Left lobe of liver (tissue), 2 donors: ENCODE results near the gene ITGA3. TPM values are rescaled to one million over a fixed set of nuclear protein-coding genes. Genes with fewer than 3 reads are reported as not detected.
A peak's percentile ranks its signal among the peaks of the same experiment; 100 is the strongest.

Source experiments
- ATAC-seq: fragments of 200-7000 bp; cut with Tn5 transposase; one replicate; pipeline ENCODE4 v1.9.1; 2020; ENCODE audit warnings: mild to moderate bottlenecking, moderate library complexity
- DNase-seq: peaks from one replicate; pipeline ENCODE4 v3.0.0-alpha.2; 2020; ENCODE audit warnings: low spot score
- total RNA-seq: library from RNA; stranded (reverse); gene quantifications from one replicate; pipeline ENCODE4 v1.2.1, GENCODE V29; 2021
- donor health status: DM: no; HTN: no; CAD: no; lungs with moderate emphysema.
- donor health status: DM: no; HTN: yes; CAD: no.

Gene ITGA3
- total RNA-seq: 2.7 TPM

- ATAC-seq: peak; percentile 58
- DNase-seq: peak; percentile 54
Measured at GRCh38 chr17:50055426-50056216, at the start of gene ITGA3. ITGA3 (plus strand) TSS chr17:50056110; CDS start chr17:50056440, 330 bp downstream.

GRCh38 chr17:50009282-50009681 is 46.6 kb upstream of the ITGA3 start:
- no peak for DNase-seq
- ATAC-seq: no peak

- ATAC-seq (no peak), DNase-seq (no peak)
Measured at GRCh38 chr17:50013079-50013478, 42.8 kb upstream of the ITGA3 start.

GRCh38 chr17:50014471-50015088 is 41.3 kb upstream of the ITGA3 start:
- DNase-seq (no peak), ATAC-seq (no peak)

GRCh38 chr17:50015146-50015545 is 40.8 kb upstream of the ITGA3 start:
- DNase-seq (no peak), ATAC-seq (no peak)

GRCh38 chr17:50018909-50019308 is 37.0 kb upstream of the ITGA3 start:
- ATAC-seq (no peak), DNase-seq (no peak)

- no peak for DNase-seq
- ATAC-seq: no peak
Measured at GRCh38 chr17:50020841-50021599, 34.9 kb upstream of the ITGA3 start.

GRCh38 chr17:50021681-50022370 is 34.1 kb upstream of the ITGA3 start:
- DNase-seq (no peak), ATAC-seq (no peak)

- DNase-seq (no peak), ATAC-seq (no peak)
Measured at GRCh38 chr17:50022463-50023130, 33.3 kb upstream of the ITGA3 start.

- no peak for ATAC-seq
- DNase-seq: no peak
Measured at GRCh38 chr17:50023520-50023919, 32.4 kb upstream of the ITGA3 start.

GRCh38 chr17:50024808-50025207 is 31.1 kb upstream of the ITGA3 start:
- DNase-seq (no peak), ATAC-seq (no peak)

- DNase-seq: no peak
- ATAC-seq: no peak
Measured at GRCh38 chr17:50026046-50026675, 29.7 kb upstream of the ITGA3 start.

- peak; percentile 96 for ATAC-seq
- peak; percentile 78 for DNase-seq
Measured at GRCh38 chr17:50026837-50027171, 29.1 kb upstream of the ITGA3 start.

- ATAC-seq (peak; percentile 51), DNase-seq (no peak)
Measured at GRCh38 chr17:50027172-50027880, 28.6 kb upstream of the ITGA3 start.

- DNase-seq (no peak), ATAC-seq (no peak)
Measured at GRCh38 chr17:50027881-50028735, 27.8 kb upstream of the ITGA3 start.

GRCh38 chr17:50028736-50029120 is 27.2 kb upstream of the ITGA3 start:
- ATAC-seq: no peak

GRCh38 chr17:50029185-50029584 is 26.7 kb upstream of the ITGA3 start:
- ATAC-seq (no peak), DNase-seq (no peak)

More at GRCh38 chr17:50028736-50029120, 27.2 kb upstream of the ITGA3 start:
- no peak for DNase-seq

GRCh38 chr17:50033316-50033715 is 22.6 kb upstream of the ITGA3 start:
- DNase-seq (no peak), ATAC-seq (no peak)
